ENCODE results near the gene ZNF398.
A peak's percentile ranks its signal among the peaks of the same experiment; 100 is the strongest.

ZNF398 gene

DNA sequence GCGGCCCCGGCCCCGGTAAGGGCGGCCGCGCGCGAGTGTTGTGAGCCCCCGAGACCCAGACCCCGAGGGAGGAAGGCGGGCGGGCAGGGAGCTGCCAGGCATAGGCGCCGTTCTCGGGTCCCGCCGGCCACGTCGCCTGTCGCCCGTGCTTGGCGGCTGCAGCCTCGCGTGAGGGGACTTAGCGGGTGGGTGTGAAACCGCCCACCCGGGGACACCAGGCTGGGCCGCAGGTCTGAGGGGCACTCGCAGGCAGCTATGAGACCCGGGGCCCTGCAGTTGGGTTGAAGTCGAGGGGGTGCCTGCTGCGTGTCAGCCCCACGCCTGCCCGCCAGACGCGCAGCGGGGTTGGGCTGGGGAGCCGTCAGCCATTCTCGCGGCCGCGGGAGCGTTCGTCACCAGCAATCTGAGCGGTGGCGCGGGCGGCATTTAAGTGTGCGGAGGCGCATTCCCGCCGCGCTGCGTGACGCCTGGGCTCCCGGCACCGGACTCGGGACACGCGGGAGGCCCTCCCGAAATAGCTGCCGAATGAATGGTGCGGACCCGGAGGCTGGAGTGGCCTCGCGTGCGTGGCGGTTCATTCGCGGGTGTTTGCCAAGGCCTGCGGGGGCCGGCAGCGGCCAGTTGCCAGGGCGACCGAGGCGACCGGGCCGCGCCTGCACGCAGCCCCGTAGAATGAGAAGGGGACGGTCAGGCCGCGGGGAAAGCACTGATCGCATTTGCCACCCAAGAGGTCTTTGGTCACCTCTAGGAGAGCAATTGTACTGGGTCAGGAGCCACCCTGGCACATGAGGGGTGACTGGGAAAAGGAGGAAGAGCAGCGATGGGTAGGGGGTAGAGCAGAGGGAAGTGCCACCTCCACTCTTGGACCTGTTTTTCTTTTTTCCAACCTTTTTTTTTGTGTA, 750 bp downstream of the ZNF398 start:
- no peak for DNase-seq (ENCODE audit: low read depth)
- TF ChIP-seq, protein P1, sequence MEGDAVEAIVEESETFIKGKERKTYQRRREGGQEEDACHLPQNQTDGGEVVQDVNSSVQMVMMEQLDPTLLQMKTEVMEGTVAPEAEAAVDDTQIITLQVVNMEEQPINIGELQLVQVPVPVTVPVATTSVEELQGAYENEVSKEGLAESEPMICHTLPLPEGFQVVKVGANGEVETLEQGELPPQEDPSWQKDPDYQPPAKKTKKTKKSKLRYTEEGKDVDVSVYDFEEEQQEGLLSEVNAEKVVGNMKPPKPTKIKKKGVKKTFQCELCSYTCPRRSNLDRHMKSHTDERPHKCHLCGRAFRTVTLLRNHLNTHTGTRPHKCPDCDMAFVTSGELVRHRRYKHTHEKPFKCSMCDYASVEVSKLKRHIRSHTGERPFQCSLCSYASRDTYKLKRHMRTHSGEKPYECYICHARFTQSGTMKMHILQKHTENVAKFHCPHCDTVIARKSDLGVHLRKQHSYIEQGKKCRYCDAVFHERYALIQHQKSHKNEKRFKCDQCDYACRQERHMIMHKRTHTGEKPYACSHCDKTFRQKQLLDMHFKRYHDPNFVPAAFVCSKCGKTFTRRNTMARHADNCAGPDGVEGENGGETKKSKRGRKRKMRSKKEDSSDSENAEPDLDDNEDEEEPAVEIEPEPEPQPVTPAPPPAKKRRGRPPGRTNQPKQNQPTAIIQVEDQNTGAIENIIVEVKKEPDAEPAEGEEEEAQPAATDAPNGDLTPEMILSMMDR (IDR thresholded peaks at IDR 0.05; ENCODE audit: low read depth, low read length, missing control alignments): no peak
- peak overlapping the region; percentile 80 for H3K4me3 ChIP-seq (ENCODE audit: low read depth, low read length)
- in situ Hi-C loops (cut with HindIII; ENCODE audit: low sequenced_read_pairs): no loop called here

DNA sequence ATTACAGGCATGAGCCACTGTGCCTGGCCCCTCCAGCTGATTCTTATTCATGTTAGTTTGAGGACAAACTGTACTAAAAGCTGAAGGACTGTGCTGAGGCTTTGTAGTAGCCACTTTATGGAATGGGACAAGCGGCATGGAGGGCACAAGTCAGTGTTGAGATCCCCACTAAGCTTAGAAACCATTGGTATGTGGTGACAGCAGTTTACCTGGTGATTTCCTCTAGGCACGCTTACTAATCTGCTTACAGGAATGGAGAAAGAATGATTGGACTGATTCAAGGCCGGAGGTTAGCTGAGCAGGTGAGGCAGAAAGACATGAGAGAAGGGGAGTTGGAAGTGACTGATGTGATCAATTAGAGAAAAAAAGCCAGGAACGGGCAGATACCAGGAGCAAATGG, 3.7 kb downstream of the ZNF398 start:
- DNase-seq (ENCODE audit: low read depth): no peak
- in situ Hi-C loops (cut with HindIII; ENCODE audit: low sequenced_read_pairs): no loop called here
- H3K4me3 ChIP-seq (ENCODE audit: low read depth, low read length): no peak overlapping the region
- TF ChIP-seq, protein P1 (IDR thresholded peaks at IDR 0.05; ENCODE audit: low read depth, low read length, missing control alignments): no peak

DNA sequence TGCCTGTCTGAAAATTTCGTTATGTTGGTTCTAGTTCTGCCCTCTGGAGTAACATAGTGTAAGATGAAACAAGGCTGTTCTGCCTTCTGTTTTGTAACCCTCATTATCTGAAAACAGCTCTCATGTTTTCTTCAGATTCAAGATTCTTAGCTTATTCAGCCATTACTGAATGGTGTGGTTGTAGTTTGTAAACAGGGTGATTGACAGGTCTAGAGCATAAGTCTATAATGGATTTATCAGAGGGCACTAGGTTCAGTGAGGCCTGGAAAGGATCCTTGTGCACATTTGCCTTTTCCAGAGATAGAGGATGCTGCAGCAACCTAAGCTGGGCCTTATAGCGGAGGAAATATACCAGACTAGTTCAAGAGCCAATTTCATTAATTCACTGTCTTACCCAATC, 6.1 kb downstream of the ZNF398 start:
- TF ChIP-seq, protein P1 (IDR thresholded peaks at IDR 0.05; ENCODE audit: low read depth, low read length, missing control alignments): no peak
- no peak overlapping the region for H3K4me3 ChIP-seq (ENCODE audit: low read depth, low read length)
- in situ Hi-C loops (cut with HindIII; ENCODE audit: low sequenced_read_pairs): no loop called here
- no peak for DNase-seq (ENCODE audit: low read depth)

DNA sequence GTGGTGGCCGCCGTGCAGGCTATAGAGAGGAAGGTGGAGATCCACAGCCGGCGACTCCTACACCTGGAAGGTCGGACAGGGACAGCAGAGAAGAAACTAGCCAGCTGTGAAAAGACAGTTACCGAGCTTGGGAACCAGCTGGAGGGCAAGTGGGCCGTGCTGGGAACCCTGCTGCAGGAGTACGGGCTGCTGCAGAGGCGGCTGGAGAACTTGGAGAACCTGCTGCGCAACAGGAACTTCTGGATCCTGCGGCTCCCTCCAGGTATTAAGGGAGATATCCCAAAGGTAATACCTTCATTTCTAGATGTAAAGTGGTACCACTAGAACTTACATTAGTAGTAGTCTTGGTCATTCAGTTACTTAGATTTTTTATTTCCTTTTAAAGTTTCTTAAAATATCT, 6.8 kb downstream of the ZNF398 start:
- no peak overlapping the region for H3K4me3 ChIP-seq (ENCODE audit: low read depth, low read length)
- no peak for DNase-seq (ENCODE audit: low read depth)
- in situ Hi-C loops (cut with HindIII; ENCODE audit: low sequenced_read_pairs): no loop called here
- TF ChIP-seq, protein P1 (IDR thresholded peaks at IDR 0.05; ENCODE audit: low read depth, low read length, missing control alignments): no peak

DNA sequence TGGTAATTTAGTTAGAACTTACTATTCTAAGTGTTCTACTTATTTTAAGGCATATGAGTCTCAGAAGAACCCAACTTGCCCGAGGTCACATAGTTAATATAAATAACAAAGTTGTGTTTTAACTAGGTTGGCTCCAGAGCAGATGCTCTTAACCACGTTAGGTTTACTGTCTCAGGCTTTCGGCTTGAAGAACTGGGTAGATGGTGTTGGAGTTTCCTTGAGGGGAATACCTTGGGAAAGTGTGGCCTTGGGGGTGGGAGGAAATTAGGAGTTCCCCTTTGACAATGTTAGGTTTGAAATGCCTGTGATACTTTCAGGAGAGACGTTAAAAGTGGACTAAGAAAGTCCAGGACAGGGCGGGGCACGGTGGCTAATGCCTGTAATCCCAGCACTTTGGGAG, 9.6 kb downstream of the ZNF398 start:
- in situ Hi-C loops (cut with HindIII; ENCODE audit: low sequenced_read_pairs): no loop called here
- TF ChIP-seq, protein P1 (IDR thresholded peaks at IDR 0.05; ENCODE audit: low read depth, low read length, missing control alignments): no peak
- DNase-seq (ENCODE audit: low read depth): no peak
- no peak overlapping the region for H3K4me3 ChIP-seq (ENCODE audit: low read depth, low read length)

DNA sequence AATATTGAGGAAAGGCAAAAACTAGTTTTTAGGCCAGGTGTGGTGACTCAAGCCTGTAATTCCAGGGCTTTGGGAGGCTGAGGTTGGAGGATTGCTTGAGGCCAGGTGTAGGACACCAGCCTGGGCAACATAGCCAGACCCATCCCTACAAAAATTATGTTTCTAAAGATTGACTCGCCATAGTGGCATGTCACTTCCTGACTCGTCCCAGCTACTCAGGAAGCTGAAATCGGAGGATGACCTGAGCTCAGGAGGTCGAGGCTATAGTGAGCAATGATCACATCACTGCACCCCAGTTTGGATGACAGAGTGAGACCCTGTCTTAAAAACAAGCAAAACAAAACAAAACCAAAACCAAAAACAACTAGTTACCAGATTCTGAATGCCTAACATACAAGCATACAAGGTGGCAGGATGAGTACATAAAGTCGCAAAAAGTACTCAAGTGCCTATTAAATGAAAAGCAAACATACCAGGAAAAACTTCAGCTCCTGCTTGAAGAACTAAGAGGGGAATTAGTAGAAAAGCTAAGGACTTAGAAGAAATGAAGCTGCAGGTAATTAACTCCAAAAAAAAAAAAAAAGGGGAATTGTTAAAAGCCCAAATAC, 14.1 kb downstream of the ZNF398 start:
- DNase-seq (ENCODE audit: low read depth): no peak
- TF ChIP-seq, protein P1 (IDR thresholded peaks at IDR 0.05; ENCODE audit: low read depth, low read length, missing control alignments): no peak
- in situ Hi-C loops (cut with HindIII; ENCODE audit: low sequenced_read_pairs): no loop called here
- no peak overlapping the region for H3K4me3 ChIP-seq (ENCODE audit: low read depth, low read length)

Data from astrocyte of the cerebellum (primary cell).